Kasumi-1 (cell line): ENCODE data around the gene SCN1B.
"Not testable (repeated sequence)": the region's sequence is repeated elsewhere in the genome, so short reads cannot be mapped to it uniquely, and the experiment has no call there.

ENCODE experiments used
- DNase-seq, 2 experiments: peaks; one replicate each; lab custom pipeline; 2025; lab: John Stamatoyannopoulos, UW

SCN1B gene

DNA sequence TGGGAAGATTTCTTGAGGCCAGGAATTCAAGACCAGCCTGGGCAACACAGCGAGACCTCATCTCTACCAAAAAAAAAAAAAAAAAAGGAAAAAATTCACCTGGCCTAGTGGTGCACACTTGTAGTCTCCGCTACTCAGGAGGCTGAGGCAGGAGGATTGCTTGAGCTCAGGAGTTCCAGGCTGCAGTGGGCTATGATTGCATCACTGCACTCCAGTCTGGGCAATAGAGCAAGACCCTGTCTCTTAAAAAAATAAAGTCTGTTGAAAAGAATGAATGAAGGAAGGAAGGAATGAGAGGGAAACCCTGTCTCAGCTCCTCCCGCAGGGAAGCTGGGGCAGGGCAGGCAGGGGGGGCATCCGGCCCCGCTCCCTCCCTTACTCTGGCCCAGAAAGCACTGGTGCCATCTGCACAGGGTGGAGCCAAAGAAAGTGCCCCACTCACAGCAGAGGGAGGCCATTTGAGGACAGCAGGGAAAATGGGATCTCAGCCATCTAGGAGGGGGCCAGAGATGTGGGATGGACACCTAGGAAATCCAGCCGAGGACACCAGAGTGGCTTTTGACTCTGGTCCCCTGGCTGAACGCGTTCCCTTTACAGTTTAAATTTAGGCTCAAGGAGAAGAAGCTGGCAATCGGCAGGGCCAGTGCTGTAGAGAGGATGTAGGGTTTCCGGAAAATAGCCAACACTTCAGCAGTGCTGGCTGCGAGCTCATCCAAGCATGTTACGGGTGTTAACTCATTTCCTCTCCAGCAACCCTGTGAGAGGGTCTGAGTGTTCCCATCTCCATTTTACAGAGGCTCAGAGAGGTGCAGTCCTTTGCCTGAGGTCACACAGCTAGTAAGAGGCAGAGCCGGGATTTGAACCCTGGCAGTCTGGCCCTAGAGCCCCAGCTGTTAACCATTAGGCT, 7.7 kb downstream of the SCN1B start:
- DNase-seq: peak; percentile 90 to 91

DNA sequence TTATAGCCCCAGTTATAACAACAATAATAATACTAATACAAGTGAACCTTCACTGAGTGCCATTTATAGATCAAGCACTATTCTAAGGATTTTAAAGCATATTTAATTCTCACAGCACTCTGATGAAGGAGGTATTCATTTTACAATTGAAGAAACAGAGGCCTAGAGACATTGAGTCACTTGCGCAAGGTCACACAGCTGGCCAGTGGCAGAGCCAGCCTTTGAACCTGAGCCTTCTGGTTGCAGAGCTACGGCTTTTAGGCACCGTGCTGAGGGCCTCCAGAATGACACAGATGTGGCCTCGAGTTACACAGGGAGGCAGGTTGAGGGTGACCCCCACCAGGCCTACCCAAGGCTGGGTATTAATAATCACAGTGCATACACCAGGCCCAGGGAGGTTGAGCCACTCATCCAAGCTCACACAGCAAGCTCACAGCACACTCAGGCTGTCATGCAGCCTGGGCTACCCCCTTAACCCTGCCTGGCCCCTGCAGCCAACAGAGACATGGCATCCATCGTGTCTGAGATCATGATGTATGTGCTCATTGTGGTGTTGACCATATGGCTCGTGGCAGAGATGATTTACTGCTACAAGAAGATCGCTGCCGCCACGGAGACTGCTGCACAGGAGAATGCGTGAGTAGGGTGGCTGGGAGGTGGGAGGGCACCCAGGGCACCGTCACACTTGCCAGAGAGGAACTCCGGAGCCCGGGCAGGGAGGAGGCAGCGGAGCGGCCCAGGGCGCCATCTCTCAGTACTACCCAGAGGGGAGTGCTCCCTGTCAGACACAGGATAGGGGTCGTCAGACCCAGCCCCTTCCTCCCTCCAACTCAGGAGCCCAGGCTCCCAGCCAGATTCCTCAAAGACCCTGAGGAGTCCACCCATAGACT, 8.6 kb downstream of the SCN1B start:
- peak; percentile 12 to 19 for DNase-seq

DNA sequence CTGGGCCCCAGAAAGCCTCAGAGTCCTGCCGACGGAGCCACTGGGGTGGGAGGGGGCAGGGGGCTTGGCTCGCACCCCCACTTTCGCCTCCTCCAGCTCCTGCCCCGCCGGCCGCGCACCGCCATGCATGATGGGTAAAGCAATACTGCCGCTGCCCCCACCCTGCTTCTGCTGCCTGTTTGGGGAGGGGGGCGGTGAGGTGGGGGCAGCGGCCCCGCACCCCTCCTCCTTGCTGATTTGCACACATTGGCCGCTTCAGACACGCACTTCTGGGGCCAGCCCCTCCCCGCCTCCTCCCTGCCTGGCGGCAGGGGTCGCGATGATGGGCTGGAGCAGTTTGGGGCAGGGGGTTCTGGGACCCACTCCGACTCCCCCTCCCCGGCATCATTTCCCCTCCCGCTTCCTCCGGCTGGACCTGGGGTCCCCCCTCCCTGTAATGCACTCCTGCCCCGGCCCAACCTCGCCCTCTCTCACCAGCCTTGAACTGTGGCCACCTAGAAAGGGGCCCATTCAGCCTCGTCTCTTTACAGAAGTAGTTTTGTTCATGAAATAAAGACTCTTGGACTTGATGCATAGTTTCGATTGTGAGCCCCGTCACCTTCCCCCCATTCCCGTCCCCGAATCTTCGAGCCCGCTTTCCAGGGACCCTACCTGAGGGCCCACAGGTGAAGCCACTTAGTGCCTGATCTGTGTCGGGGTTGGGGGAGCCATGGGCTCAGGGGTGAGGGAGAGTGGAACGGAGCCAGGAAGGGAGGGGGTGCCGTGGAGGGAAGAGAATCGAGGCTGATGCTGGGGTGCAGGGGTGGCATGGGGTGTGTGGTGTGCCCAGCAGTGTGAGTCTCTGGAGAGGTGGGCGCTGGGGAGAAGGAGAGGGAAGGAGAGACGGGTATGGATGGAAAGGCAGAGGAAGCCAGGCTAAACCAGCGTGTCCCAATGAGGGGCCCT, 9.9 kb downstream of the SCN1B start:
- DNase-seq: no peak

DNA sequence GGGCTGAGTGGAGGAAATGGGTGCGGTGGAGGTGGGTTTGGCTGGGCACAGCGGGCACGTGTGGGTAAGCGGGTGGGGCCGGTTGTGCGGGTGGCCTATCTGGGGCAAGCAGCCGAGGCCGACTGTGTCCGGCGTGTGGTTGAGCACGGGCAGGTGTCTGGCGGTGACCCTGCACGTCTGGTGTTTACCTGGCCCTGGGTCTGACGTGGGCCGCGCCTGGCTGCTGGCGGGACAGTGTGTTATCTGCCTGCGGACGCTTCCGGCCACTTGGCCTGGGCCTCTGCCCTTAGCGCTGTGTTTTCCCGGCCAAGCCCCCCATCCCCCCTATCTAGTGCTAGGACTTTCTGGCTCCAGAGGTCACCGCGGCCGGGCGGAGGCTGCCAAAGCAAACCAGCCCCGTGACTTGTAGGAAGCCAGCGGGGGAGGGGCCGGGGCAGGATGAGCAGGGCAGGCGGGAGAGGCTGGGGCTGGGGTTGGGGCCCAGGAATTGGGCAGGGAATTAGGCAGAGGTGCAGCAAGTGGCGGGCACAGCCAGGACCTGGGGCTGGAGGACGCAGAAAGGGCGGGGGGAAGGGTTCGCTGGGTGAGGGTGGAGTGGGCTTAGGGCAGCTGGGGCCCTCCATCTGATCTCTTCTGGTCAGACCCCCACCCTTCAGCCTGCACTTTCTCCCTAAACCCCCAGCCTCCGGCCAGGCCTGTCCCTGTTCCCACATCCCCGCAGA, 10.7 kb downstream of the SCN1B start:
- DNase-seq: peak in 1 of 2 experiments; percentile 17

DNA sequence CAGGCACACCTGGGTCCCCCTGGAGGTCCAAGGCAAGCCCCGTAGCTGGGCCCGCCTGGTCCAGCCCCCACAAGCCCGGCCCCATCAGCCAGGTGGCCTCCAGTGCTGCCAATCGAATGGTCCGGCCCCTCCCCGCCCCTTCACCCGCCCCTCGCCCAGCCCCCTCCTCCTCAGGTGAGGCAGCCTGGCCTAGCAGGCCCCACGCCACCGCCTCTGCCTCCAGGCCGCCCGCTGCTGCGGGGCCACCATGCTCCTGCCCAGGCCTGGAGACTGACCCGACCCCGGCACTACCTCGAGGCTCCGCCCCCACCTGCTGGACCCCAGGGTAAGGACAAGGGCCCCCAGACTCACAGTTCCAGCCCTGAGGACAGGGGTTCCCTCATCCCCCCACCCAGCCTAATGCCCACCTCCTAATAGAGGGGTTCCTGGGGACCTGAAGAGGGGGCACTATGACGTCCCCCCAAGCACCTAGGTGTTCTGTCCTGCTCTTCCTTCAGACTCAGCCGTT, 11.3 kb downstream of the SCN1B start, which contains the start of gene HPN:
Gene HPN (plus strand): TSS at position 174 of the 508 bp plus-strand sequence. CDS start 786 bp downstream, outside the sequence.
- DNase-seq: no peak

DNA sequence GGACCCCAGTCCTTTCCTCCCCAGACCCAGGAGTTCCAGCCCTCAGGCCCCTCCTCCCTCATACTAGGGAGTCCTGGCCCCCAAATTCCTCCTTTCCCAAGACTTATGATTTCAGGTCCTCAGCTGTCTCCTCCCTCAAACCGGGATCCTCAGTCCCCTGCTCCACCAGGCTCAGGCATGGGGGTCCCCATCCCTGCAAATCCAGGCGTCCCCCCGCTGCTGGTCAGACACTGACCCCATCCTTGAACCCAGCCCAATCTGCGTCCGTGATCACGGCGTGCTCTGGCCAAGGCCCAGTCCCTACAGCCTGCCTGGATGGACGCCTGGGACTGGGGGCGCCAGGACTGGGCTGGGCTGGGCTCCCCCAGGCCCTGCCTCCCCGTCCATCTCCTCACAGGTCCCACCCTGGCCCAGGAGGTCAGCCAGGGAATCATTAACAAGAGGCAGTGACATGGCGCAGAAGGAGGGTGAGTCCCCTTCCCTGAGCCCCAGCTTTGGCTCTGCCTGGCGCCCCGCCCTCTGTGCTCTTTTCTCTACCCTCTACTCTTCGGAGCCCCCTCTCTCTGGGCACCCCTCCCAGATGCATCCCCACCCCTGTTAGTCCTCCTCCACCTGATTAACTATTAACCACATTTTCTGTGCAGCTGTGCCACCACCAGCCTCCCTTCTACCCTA, 11.9 kb downstream of the SCN1B start:
- no peak for DNase-seq

DNA sequence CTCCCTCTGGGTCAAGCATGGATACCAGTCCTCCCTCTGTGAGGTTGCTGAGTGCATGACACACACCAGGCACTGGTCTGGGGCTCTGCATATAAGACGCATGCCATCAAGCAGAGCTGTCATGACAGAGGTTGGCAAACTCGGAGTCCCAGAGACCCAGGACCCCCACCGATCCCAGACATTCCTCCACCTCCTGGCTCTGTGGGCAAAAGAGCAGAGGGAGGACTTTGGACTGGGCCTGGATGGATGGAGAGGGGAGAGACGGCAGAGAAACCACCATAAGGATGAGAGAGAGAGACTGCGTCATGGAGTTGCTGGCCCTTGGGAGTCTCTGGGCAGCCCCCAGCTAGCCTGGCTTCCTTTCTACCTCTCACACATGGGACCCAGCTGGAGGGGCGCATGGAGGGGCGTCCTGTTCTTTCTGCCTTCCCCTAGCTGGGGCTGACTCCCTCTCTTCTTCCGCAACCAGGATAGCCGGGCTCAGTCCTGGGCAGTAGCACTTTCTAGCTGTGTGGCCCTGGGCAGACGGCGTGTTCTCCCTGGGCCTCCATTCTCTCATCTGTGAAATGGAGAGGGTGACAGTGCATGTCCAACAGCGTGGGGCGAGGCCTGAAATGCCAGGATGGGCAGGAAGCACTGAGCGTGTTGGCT, 12.8 kb downstream of the SCN1B start:
- no peak for DNase-seq

DNA sequence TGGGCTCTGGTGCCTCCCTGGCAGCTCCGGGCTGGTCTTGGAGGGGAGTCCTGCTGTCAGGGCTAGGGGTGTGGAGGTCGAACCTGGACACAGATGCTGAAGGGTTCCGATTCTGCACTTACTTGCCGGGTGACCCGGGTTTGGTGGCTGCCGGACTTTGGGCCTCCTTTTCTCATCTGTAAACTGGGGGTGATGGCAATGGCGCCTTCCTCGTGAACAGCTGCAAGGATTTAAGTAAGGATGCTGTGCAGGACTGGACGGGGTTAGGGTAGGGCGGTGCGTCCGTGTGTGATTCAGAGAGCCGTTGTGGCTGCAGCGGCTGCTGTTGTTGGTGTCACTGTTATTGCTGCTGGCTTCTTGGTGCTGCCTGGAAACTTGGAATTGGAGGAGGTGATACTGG, 13.6 kb downstream of the SCN1B start:
- no peak for DNase-seq

DNA sequence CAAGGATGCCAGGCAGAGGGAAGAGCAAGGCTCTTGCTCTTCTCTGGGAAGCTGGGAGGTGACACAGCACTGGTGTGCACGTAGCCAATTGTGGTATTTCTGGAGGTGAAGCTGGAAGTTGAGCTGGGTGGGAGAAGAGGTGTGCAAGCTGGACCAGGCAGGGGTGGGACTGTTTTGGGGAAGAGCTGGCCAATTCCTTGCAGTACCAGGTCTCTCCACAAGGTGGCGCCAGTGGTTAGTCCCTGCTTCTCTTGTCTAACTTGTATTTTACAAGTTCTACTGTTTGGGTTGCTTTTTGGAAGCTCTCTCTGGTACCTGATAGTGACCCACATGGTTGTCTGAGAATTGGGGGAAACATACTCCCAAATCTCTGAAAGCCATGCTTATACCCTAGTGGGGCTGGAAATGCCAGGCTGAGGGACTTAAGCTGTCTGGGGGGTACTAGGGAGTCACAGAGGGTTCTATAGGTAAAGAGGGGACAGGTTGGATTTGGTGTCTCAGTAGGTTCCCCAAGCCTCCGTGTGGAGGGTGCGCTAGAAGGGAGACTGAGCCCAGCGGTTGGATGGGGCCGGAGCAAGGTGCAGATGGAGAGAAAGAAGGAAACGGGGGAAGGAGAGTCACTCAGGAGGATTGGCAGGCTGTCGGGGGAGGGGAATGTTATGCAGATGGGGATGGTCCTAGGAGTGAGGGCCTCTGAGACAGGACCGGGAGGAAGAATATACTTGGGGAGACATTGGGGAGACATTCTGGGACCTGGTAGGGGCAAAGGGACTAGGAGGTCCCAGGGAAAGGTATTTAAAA, 14.2 kb downstream of the SCN1B start:
- DNase-seq: peak; percentile 56 to 61

DNA sequence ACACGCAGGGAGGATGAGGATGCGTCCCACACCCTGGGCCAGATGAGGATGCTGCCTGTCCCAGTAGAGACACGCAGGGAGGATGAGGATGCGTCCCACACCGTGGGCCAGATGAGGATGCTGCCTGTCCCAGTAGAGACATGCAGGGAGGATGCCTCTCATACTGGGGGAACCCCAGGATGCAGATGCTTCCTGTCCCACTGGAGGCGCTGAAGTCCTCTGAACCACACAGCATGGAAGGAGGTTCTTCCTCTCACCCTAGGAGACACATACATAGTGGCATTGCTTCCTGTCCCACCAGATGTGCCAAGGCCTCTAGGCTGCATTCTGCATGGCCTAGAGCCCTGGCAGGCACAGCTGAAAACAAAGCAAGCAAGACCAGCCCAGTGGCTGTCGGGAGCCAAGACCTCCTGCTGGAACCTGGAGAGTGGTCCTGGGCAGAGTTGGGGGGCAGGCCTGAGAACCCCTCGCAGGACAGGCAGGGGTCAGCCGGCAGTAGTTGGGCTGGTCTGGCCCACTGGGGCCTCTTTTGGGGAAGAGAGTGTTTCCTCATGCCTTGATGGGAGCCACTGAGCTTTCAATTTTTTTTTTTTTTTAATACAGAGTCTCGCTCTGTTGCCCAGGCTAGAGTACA, 15.5 kb downstream of the SCN1B start:
- DNase-seq: peak; percentile 97 to 98

DNA sequence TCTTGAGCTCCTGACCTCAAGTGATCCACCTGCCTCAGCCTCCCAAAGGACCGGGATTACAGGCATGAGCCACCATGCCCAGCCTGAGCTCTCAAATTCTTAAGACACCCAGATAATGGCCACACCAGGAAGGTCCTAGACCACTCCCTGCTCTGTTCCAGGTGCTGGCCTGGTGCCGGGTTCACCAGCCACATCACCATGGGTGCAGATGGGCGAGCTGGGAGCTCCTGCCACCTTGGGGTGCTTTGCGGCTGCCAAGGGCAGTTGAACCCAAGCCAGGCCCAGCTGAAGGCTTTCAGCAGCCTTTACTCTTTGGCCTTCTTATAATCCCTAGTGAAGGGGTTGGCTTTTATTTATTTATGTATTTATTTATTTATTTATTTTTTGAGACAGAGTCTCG, 16.2 kb downstream of the SCN1B start:
- DNase-seq: no peak

DNA sequence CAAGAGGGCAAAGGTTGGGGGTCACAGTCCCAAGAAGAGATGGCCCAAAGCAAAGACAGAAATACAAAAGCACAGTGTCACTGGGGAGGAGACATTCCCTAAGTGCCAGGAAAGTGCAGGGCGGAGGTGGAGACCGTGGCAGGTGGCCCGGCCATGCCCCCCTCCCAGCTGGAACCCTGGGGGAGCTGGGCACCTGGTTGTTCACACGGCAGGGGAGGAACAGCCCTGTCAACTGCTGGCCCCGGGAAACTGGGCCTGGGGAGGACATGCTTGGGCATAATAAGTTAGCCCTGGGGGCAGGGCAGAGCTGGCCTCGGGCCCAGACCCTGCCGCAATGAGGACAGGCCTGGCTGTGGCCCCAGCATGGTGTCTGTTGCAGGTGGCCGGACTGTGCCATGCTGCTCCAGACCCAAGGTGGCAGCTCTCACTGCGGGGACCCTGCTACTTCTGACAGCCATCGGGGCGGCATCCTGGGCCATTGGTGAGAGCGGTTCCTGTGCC, 18.7 kb downstream of the SCN1B start:
- no peak for DNase-seq

DNA sequence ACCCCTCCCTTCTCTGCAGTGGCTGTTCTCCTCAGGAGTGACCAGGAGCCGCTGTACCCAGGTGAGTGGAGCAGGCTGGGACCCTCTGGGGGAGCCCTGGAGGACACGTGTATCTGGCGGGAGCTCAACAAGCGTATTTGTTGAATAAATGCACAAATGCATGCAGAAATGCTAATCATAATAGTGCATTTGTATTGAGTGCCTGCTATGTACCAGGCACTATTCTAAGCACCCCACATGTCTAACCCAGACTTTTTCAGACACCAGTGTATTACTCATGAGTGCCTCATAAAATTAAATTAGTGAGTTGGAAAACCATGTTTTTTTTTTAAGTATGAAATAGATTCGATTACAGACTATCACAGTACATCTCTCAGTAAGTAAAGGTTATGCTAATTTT, 19.2 kb downstream of the SCN1B start:
- no peak for DNase-seq

DNA sequence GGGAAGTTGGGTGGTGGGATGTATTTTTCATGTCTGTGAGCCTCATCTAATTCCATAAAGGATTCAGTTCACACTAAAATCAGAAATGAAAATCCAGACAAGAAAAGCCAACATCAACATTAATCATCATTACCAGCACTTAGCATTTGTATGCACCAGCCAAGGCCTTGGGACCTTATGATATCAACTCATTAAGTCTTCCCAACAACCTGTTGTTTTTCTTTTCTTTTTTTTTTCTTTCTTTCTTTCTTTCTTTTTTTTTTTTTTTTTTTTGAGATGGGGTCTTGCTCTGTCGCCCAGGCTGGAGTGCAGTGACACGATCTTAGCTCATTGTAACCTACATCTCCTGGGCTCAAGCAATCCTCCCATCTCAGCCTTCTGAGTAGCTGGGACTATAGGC, 20.4 kb downstream of the SCN1B start:
- not testable (repeated sequence) for DNase-seq

DNA sequence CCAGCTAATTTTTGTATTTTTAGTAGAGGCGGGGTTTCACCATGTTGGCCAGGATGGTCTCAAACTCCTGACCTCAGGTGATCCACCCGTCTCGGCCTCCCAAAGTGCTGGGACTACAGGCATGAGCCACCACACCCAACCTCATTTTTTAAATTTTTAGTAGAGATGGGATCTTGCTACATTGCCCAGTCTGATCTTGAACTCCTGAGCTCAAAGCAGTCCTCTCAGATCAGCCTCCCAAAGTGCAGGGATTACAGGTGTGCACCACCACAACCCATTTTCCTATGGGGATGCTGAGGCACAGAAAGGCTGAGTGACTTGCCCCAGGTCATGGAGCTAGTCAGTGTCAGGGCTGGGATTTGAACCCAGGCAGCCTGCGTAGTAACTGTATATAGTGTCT, 21.0 kb downstream of the SCN1B start:
- not testable (repeated sequence) for DNase-seq

DNA sequence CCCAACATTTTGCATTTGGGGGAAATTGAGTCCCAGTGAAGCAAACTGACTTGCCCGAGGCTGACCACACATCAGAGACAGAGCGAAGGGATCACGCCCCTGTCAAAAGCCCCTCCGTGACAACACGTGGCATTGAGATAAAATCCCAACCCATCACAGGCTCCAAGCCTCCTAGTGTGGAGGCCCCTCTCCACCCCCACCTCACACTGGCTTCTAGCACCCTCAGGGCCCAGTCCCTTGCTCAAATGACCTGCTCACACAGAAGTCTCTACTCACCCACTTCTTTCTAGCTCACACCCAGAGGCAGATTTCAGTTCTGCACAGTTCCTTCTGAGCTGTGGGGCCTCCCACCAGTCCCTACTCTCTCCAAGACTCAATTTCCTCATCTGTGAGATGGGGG, 21.5 kb downstream of the SCN1B start:
- DNase-seq: no peak

DNA sequence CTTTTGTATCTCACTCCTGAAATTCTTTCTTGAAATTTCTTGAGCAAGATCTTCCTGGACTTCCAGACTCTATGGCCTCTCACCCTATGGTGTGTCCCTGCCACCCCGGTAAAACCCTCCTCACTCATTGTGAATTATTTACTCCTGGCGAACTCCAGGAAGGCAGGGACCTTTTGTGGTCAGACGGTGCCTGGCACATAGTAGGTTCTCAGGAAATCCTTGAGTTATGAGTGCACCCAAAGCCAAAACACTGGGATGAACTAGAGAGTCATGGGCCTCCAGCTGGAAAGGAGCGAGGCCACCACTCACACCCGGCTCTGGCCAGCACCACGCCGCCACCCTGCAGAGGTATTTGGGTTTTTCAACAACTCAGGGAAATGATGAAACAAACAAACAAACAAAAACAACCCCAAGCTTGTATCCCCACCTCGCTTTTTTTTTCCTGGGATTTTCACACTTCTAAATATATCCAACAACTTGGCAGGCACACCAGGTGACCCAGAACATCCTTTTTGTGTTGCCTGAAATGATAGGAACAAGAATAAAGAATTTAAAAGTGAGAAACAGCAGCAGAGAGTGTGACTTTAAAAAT, 22.4 kb downstream of the SCN1B start:
- DNase-seq: no peak
